Lower leg skin (tissue), 4 donors: ENCODE results near the gene EFCAB10. TPM values are rescaled to one million over a fixed set of nuclear protein-coding genes. Genes with fewer than 3 reads are reported as not detected.
A peak's percentile ranks its signal among the peaks of the same experiment; 100 is the strongest.

Experiments used
- DNase-seq, 2 donors: peaks; one replicate each; pipeline ENCODE4 v3.0.0-alpha.2; 2019; ENCODE audit warnings: low spot score in 2 of 2
- H3K4me3 ChIP-seq: fragments of 200-600 bp; sonication (generic); 2 replicates; pipeline ENCODE4 v1.5.1; 2017; ENCODE audit warnings: mild to moderate bottlenecking, low read depth; ENCODE audit not compliant: poor library complexity, severe bottlenecking
- POLR2A ChIP-seq, 2 donors: fragments of 450-650 bp; IDR thresholded peaks; one replicate each; pipeline ENCODE4 v1.6.1; 2016 to 2017; ENCODE audit warnings: antibody characterized with exemption in 2 of 2, mild to moderate bottlenecking in 1 of 2, moderate library complexity in 1 of 2
- WGBS, 2 donors: methylation state at CpG; one replicate each; pipeline ENCODE4 v1.1.5; 2018; 5-methylcytosine and 5-hydroxymethylcytosine counted together
- intact Hi-C: fragments of 100-400 bp; cut with DNase I; formaldehyde crosslinking; loops from one replicate; pipeline ENCODE4 v1.15.0; 2023; ENCODE audit warnings: low total_unique reads
- total RNA-seq, 4 donors: library from RNA; depleted of rRNA; stranded (reverse); fragments of >200 nt; gene quantifications; one replicate each; pipeline ENCODE4 v1.1.0, GENCODE V29; 2016
- TF ChIP-seq, protein P1 (sequence below), 3 donors: fragments of 450-650 bp; IDR thresholded peaks; one replicate each; pipeline ENCODE4 v1.5.1; 2016; ENCODE audit warnings: antibody characterized with exemption in 3 of 3, mild to moderate bottlenecking in 3 of 3, moderate library complexity in 2 of 3

The EFCAB10 gene
- total RNA-seq, 4 donors from 2014 or later, result not detected

DNA sequence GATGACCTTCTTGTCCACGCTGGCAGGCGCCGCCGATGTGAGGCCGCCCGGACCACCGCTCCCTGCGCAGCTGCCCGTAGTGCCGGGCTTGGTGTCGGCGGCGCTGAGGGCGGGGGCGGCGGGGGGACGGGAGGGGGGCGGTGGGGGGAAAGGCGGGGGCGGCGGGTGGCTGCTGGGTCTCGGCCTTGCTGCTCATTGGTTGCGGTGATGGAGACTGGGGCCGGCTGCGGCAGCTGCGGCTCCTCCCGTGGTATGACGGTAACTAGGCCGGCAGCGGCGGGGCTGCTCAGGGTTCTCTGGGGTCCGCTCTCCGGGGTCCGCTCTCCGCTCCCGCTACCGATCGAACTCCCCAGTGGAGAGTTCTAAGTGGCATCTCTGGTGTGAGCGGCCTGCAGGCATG, 1.8 kb upstream of the EFCAB10 start:
- TF ChIP-seq POLR2A (IDR thresholded peaks at IDR 0.05), result no peak
- TF ChIP-seq, protein P1, sequence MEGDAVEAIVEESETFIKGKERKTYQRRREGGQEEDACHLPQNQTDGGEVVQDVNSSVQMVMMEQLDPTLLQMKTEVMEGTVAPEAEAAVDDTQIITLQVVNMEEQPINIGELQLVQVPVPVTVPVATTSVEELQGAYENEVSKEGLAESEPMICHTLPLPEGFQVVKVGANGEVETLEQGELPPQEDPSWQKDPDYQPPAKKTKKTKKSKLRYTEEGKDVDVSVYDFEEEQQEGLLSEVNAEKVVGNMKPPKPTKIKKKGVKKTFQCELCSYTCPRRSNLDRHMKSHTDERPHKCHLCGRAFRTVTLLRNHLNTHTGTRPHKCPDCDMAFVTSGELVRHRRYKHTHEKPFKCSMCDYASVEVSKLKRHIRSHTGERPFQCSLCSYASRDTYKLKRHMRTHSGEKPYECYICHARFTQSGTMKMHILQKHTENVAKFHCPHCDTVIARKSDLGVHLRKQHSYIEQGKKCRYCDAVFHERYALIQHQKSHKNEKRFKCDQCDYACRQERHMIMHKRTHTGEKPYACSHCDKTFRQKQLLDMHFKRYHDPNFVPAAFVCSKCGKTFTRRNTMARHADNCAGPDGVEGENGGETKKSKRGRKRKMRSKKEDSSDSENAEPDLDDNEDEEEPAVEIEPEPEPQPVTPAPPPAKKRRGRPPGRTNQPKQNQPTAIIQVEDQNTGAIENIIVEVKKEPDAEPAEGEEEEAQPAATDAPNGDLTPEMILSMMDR (IDR thresholded peaks at IDR 0.05), result no peak
- WGBS, 2 donors, result 83 to 90% methylated on average over 11 to 31 of the region's 39 CpGs

DNA sequence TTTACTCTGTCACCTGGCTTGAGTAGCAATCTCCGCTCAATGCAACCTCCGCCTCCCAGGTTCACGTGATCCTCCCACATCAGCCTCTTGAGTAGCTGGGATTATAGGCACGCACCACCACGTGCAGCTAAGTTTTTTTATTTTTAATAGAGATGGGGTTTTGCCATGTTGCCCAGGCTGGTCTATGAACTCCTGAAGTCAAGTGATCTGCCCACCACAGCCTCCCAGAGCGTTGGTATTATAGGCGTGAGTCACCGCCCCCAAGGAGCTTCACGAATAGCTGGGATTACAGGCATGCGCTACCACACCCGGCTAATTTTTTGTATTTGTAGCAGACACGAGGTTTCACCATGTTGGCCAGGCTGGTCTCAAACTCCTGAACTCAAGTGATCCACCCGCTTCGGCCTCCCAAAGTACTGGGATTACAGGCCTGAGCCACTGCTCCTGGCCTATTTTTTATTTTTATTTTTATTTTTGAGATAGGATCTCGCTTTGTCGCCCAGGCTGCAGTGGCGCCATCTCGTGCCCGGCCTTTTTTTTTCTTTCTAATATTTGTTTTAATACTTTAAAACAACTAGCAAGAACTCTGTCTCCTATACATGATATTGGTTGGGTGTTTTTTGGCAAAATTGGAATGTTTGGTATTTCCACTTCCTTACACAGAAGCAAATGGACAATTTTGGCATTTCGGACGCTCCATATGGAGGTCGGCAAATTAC, 1.1 kb downstream of the EFCAB10 start:
- 91% methylated on average over 22 of the region's 22 CpGs for WGBS, 2 donors
- DNase-seq, result peak in 1 of 2 donors; percentile 21
- H3K4me3 ChIP-seq, result no peak overlapping the region
- intact Hi-C loops, result no loop called here
- TF ChIP-seq, protein P1 (IDR thresholded peaks at IDR 0.05), result no peak
- no peak for TF ChIP-seq POLR2A (IDR thresholded peaks at IDR 0.05)

More for the DNA sequence above, 1.8 kb upstream of the EFCAB10 start:
- peak in 1 of 2 donors; percentile 67 for DNase-seq
- intact Hi-C loops, result no loop called here
- H3K4me3 ChIP-seq, result no peak overlapping the region

DNA sequence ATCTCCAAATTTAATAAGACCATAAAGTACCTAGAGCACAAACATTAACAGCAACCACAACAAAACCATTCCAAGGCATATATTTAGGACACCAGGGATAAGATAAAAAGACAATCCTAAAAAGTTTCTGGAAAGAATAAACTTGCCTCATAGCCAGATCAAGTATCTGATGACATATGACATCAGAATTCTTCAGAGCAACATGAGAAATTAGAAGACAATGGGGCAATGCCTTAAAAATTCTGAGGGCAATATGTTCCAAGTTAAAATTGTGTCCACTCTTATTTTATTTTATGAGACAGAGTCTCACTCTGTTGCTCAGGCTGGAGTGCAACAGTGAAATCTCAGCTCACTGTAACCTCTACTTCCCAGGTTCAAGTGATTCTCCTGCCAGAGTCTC, 2.8 kb downstream of the EFCAB10 start:
- intact Hi-C loops, result no loop called here
- no peak for TF ChIP-seq POLR2A (IDR thresholded peaks at IDR 0.05)
- TF ChIP-seq, protein P1 (IDR thresholded peaks at IDR 0.05), result no peak
- DNase-seq, result no peak
- no peak overlapping the region for H3K4me3 ChIP-seq

DNA sequence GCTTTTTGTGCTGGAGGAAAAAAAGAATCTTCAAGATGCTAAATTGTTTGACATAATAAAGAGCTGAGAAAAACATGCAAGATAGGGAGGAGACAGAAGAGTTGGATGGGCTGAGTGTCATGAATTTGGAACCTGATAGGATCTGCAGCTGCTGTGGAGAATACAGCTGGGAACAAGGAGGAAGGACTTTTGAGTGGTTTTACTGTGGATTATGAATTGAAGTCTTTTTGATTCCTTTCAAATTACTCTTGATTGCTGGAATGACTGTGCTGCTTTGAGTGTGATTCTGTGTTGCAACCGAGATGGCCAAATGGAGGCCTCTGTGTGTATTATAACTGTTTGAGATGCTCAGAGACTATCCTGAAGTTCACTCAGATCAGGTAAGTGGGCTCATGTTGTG, 4.0 kb downstream of the EFCAB10 start:
- WGBS, 2 donors, result 79 to 91% methylated on average over 1 of the region's 1 CpG
- TF ChIP-seq, protein P1 (IDR thresholded peaks at IDR 0.05), result no peak
- no peak for TF ChIP-seq POLR2A (IDR thresholded peaks at IDR 0.05)
- no peak overlapping the region for H3K4me3 ChIP-seq
- DNase-seq, result no peak
- intact Hi-C loops, result no loop called here

DNA sequence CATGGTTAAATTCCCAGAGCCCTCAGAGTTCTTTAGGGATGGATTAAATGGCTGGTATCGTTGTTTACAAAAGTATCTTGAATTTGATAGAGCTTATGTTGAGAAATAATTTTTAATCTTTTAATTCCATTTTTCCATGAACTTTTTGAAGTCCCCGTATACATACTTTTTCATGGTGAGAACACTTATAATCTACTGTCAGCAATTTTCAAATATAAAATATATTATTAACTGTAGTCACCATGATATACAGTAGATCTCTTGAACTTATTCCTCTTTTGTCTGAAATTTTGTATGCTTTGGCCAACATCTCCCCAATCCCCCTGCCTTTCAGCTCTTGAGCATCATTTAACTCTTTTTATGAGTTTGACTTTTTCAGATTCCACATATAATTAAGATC, 9.4 kb downstream of the EFCAB10 start:
- H3K4me3 ChIP-seq, result no peak overlapping the region
- DNase-seq, result no peak
- WGBS, 2 donors, result 91% methylated on average over 2 of the region's 2 CpGs
- intact Hi-C loops, result no loop called here
- TF ChIP-seq POLR2A (IDR thresholded peaks at IDR 0.05), result no peak
- TF ChIP-seq, protein P1 (IDR thresholded peaks at IDR 0.05), result no peak

DNA sequence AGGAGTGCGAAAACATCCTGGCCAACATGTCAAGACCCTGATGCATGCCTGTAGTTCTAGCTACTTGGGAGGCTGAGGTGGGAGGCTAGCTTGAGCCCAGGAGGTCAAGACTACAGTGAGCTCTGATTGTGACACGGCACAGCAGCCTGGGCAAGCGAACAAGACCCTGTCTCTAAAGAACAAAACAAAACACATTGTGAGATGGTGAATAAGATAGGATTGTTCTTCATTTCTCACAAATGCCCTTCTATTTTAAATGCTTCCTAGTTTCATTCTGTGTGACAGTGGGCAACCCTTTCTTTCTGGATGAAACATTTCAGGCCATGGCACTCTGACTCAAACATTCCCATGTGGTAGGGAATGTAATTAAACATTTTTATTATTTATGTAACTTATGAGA, 13.5 kb downstream of the EFCAB10 start:
- intact Hi-C loops, result no loop called here
- 85 to 93% methylated on average over 3 of the region's 3 CpGs for WGBS, 2 donors
- no peak overlapping the region for H3K4me3 ChIP-seq
- DNase-seq, result no peak
- TF ChIP-seq, protein P1 (IDR thresholded peaks at IDR 0.05), result no peak
